ENCODE data around the gene SETD3.
A peak's percentile ranks its signal among the peaks of the same experiment; 100 is the strongest.

DNA sequence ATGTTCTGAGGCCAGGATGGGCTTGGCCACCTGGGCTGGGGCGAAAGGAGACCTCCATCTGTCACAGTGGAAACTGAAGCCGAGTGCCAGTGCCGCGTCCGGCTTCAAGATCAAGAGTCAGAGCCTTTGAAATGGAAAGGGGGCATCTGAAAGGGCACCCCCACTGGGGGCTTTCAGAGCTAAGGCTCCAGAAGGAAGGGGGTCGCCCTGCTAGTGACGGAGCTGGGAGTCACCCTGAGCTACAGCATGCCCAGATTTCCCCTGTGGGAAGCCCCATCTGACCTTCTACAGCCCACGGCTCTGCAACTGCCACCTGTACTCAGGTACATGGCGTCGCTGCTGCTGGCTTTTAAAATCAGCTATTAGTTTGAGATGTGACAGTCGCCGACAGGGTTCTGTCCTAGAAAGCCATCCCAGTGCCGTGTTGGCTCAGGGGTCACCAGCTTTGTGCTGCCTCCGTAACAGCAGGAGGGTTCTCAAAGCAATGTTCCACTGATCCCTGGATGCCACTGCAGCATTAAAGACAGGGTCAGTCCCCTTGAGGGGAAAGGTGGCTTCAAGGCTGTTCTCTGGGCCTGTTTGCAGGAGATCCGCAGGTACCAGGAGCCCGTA, 32.0 kb upstream of the SETD3 start:
- no peak for TF ChIP-seq RFX5 (IDR thresholded peaks at IDR 0.05; ENCODE audit: borderline replicate concordance, low read depth, low read length)
- TF ChIP-seq, protein P1, sequence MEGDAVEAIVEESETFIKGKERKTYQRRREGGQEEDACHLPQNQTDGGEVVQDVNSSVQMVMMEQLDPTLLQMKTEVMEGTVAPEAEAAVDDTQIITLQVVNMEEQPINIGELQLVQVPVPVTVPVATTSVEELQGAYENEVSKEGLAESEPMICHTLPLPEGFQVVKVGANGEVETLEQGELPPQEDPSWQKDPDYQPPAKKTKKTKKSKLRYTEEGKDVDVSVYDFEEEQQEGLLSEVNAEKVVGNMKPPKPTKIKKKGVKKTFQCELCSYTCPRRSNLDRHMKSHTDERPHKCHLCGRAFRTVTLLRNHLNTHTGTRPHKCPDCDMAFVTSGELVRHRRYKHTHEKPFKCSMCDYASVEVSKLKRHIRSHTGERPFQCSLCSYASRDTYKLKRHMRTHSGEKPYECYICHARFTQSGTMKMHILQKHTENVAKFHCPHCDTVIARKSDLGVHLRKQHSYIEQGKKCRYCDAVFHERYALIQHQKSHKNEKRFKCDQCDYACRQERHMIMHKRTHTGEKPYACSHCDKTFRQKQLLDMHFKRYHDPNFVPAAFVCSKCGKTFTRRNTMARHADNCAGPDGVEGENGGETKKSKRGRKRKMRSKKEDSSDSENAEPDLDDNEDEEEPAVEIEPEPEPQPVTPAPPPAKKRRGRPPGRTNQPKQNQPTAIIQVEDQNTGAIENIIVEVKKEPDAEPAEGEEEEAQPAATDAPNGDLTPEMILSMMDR (IDR thresholded peaks at IDR 0.05; ENCODE audit: control extremely low read depth in 1 of 3, insufficient read depth in 1 of 3, low read depth in 1 of 3, low read length in 3 of 3), result no peak
- no peak for TF ChIP-seq NRF1 (IDR thresholded peaks at IDR 0.05; ENCODE audit: low read depth, low read length)
- TF ChIP-seq SP2 (IDR thresholded peaks at IDR 0.05; ENCODE audit: low read length), result no peak
- no peak for TF ChIP-seq RAD21 (IDR thresholded peaks at IDR 0.05 in 1 of 2, conservative IDR thresholded peaks at IDR 0.05 in 1 of 2; ENCODE audit: low read depth in 2 of 2, low read length in 2 of 2)
- peak; percentile 28; the same call in 1 of the 2 replicates for TF ChIP-seq POLR2AphosphoS5 (IDR thresholded peaks at IDR 0.05; ENCODE audit: low read depth, low read length)
- TF ChIP-seq EZH2 (IDR thresholded peaks at IDR 0.05; ENCODE audit: low read depth, low read length, severe bottlenecking), result no peak
- no peak for TF ChIP-seq EP300 (IDR thresholded peaks at IDR 0.05; ENCODE audit: borderline replicate concordance in 1 of 2, low read depth in 2 of 2, low read length in 2 of 2)

Data from H1 (cell line).